HEK293 (cell line): Measurements from ENCODE around the gene TEX261.

Source experiments
- CTCF ChIA-PET: fragments of 350-600 bp; formaldehyde crosslinking; extraction: SDS; loops from one replicate; lab custom pipeline; 2021; ENCODE audit warnings: antibody characterized with exemption; lab: Yijun Ruan, JAX
- POLR2A ChIA-PET: fragments of 300-600 bp; formaldehyde crosslinking; extraction: SDS; loops from one replicate; lab custom pipeline; 2020; ENCODE audit warnings: antibody characterized with exemption, inconsistent platforms; lab: Yijun Ruan, JAX
- H3K27ac ChIP-seq: fragments of 200-500 bp; sonication (Bioruptor generic); 2 replicates; pipeline ENCODE4 v1.5.1; 2014; ENCODE audit warnings: low read depth, low read length, control low read depth, inconsistent platforms; ENCODE audit errors: extremely low read depth
- H3K36me3 ChIP-seq, 2 experiments: fragments of 200-500 bp in 1 of 2; sonication (Bioruptor generic) in 1 of 2; 1 replicate in 1 of 2; 2 replicates in 1 of 2; pipeline ENCODE4 v1.5.1; 2014 to 2017; ENCODE audit warnings: inconsistent platforms in 2 of 2, low read length in 2 of 2; ENCODE audit not compliant: control insufficient read depth in 2 of 2, insufficient read depth in 1 of 2
- H3K4me1 ChIP-seq: fragments of 200-500 bp; sonication (Bioruptor generic); 2 replicates; pipeline ENCODE4 v1.5.1; 2014; ENCODE audit warnings: mild to moderate bottlenecking, low read length, inconsistent platforms; ENCODE audit not compliant: control insufficient read depth, insufficient read depth
- H3K4me3 ChIP-seq: 2 replicates; pipeline ENCODE4 v1.5.1; 2011; ENCODE audit warnings: low read depth, mild to moderate bottlenecking, control low read depth, low read length, moderate library complexity
- H3K9me3 ChIP-seq: fragments of 200-500 bp; sonication (Bioruptor generic); 2 replicates; pipeline ENCODE4 v1.5.1; 2014; ENCODE audit warnings: low read depth, low read length, inconsistent platforms; ENCODE audit not compliant: control insufficient read depth, insufficient read depth
- REST ChIP-seq: fragments of 450-650 bp; formaldehyde crosslinking; IDR thresholded peaks from 2 replicates; pipeline ENCODE4 v1.5.1; 2016; ENCODE audit warnings: missing biosample characterization, missing genetic modification characterization
- WT1 ChIP-seq: fragments of 450-650 bp; formaldehyde crosslinking; IDR thresholded peaks from 2 replicates; pipeline ENCODE4 v1.5.1; 2016; ENCODE audit warnings: missing biosample characterization, missing genetic modification characterization
- ZFHX2 ChIP-seq: fragments of 450-650 bp; formaldehyde crosslinking; conservative IDR thresholded peaks from 2 replicates; pipeline ENCODE4 v1.5.1; 2016; ENCODE audit warnings: missing biosample characterization, missing genetic modification characterization
- ZFP37 ChIP-seq: fragments of 450-650 bp; formaldehyde crosslinking; IDR thresholded peaks from 2 replicates; pipeline ENCODE4 v1.5.1; 2016; ENCODE audit warnings: missing biosample characterization, missing genetic modification characterization
- ZNF112 ChIP-seq: fragments of 450-650 bp; formaldehyde crosslinking; IDR thresholded peaks from 2 replicates; pipeline ENCODE4 v1.5.0; 2017; ENCODE audit warnings: missing biosample characterization, missing genetic modification characterization
- ZNF146 ChIP-seq: fragments of 450-650 bp; formaldehyde crosslinking; IDR thresholded peaks from 2 replicates; pipeline ENCODE4 v1.5.1; 2016; ENCODE audit warnings: missing biosample characterization, missing genetic modification characterization
- ZNF248 ChIP-seq: fragments of 450-650 bp; formaldehyde crosslinking; IDR thresholded peaks from 2 replicates; pipeline ENCODE4 v1.5.1; 2017; ENCODE audit warnings: missing biosample characterization, missing genetic modification characterization
- ZNF341 ChIP-seq: fragments of 450-650 bp; formaldehyde crosslinking; IDR thresholded peaks from 2 replicates; pipeline ENCODE4; 2016; ENCODE audit warnings: low read depth, missing biosample characterization, missing genetic modification characterization
- ZNF391 ChIP-seq: fragments of 450-650 bp; formaldehyde crosslinking; IDR thresholded peaks from 2 replicates; pipeline ENCODE4 v1.5.1; 2016; ENCODE audit warnings: low read depth, missing biosample characterization, missing genetic modification characterization, borderline replicate concordance
- ZNF596 ChIP-seq: fragments of 450-650 bp; IDR thresholded peaks from 2 replicates; pipeline ENCODE4 v1.5.0; 2018; ENCODE audit warnings: missing biosample characterization, mild to moderate bottlenecking, missing genetic modification characterization, moderate library complexity
- ZNF623 ChIP-seq: fragments of 450-650 bp; formaldehyde crosslinking; IDR thresholded peaks from 2 replicates; pipeline ENCODE4 v1.5.1; 2016; ENCODE audit warnings: missing biosample characterization, missing genetic modification characterization
- ZNF654 ChIP-seq: fragments of 450-650 bp; formaldehyde crosslinking; IDR thresholded peaks from 2 replicates; pipeline ENCODE4 v1.5.1; 2016; ENCODE audit warnings: low read depth, missing biosample characterization, missing genetic modification characterization
- ZNF768 ChIP-seq: fragments of 450-650 bp; formaldehyde crosslinking; IDR thresholded peaks from 2 replicates; pipeline ENCODE4 v1.5.1; 2018; ENCODE audit warnings: missing biosample characterization, mild to moderate bottlenecking, missing genetic modification characterization
- ZNF776 ChIP-seq: fragments of 450-650 bp; formaldehyde crosslinking; IDR thresholded peaks from 2 replicates; pipeline ENCODE4 v1.5.0; 2017; ENCODE audit warnings: missing biosample characterization, missing genetic modification characterization, borderline replicate concordance
- ZSCAN5A ChIP-seq: fragments of 450-650 bp; formaldehyde crosslinking; IDR thresholded peaks from 2 replicates; pipeline ENCODE4 v1.5.1; 2016; ENCODE audit warnings: missing biosample characterization, missing genetic modification characterization

Gene TEX261

GRCh38 chr2:70960833-70961647 is 33.6 kb downstream of the TEX261 start:
- TF ChIP-seq ZNF596 (tag by site-specific recombination) (no peak), ZNF654 (no peak), ZNF768 (no peak)
- H3K27ac ChIP-seq, result no peak overlapping the region
- ChIA-PET CTCF (interaction anchor here (0.6 to 3.3 kb wide), 9 partner anchors 9 to 100 kb away, joined by 3 to 21 read pairs (median 5); no protein-coding TSS in a partner anchor), POLR2A (no interaction called here)
- H3K9me3 ChIP-seq, result no peaks in the 10 kb centered on the region
- no peaks in the 10 kb centered on the region for H3K4me1 ChIP-seq
- H3K36me3 ChIP-seq, result peaks cover 0 to 13% of the 10 kb centered on the region in 2 experiments; a peak in 1 of 3 replicates
- no peak overlapping the region for H3K4me3 ChIP-seq

- CTCF ChIA-PET, result interaction anchor here (0.6 to 3.3 kb wide), 10 partner anchors 10 to 171 kb away, joined by 3 to 21 read pairs (median 4); no protein-coding TSS in a partner anchor
- POLR2A ChIA-PET, result no interaction called here
Observed at GRCh38 chr2:70959851-70960832, 34.5 kb downstream of the TEX261 start.

GRCh38 chr2:70959271-70959761 is 35.4 kb downstream of the TEX261 start:
- peaks cover 0 to 5% of the 10 kb centered on the region in 2 experiments; a peak in 1 of 3 replicates for H3K36me3 ChIP-seq
- ChIA-PET CTCF (interaction anchor here (1.0 to 3.3 kb wide), 5 partner anchors 9 to 170 kb away, joined by 4 to 21 read pairs (median 6); no protein-coding TSS in a partner anchor), POLR2A (no interaction called here)
- TF ChIP-seq REST (tag by site-specific recombination), result peak; percentile 71
- TF ChIP-seq ZFHX2 (tag by site-specific recombination), result no peak
- H3K27ac ChIP-seq, result no peak overlapping the region
- H3K4me1 ChIP-seq, result no peaks in the 10 kb centered on the region
- H3K9me3 ChIP-seq, result no peaks in the 10 kb centered on the region
- H3K4me3 ChIP-seq, result no peak overlapping the region

More at GRCh38 chr2:70959851-70960832, 34.5 kb downstream of the TEX261 start:
- Histone ChIP-seq H3K36me3 (peaks cover 0 to 13% of the 10 kb centered on the region in 2 experiments; a peak in 1 of 3 replicates), H3K4me1 (no peaks in the 10 kb centered on the region)
- TF ChIP-seq ZNF776 (no peak), ZNF248 (tag by site-specific recombination) (no peak), ZNF391 (no peak), ZSCAN5A (tag by site-specific recombination) (no peak), WT1 (tag by site-specific recombination) (no peak), ZNF112 (tag by site-specific recombination) (no peak), ZFHX2 (tag by site-specific recombination) (no peak), ZFP37 (tag by site-specific recombination) (no peak), ZNF146 (tag by site-specific recombination) (no peak), ZNF623 (tag by site-specific recombination) (no peak), ZNF341 (tag by site-specific recombination) (no peak)
- TF ChIP-seq, all 188 proteins: peak for 0
- Histone ChIP-seq H3K4me3 (no peak overlapping the region), H3K9me3 (no peaks in the 10 kb centered on the region), H3K27ac (no peak overlapping the region)
